ENCODE data around the gene ARL15. TPM values are rescaled to one million over a fixed set of nuclear protein-coding genes. Genes with fewer than 3 reads are reported as not detected.

The ARL15 gene
- total and polyA plus RNA-seq, 2 donors (not counting 3 experiments of a cell fraction or from before 2014, with no cell fraction given), result 11.9 to 24.4 TPM

- Histone ChIP-seq H3K4me3 (replicated peaks in 1 of 3; ENCODE audit: insufficient read depth in 1 of 3, low read depth in 1 of 3, low read length in 3 of 3) (no peak overlapping the region), H3K9me3 (replicated peaks; ENCODE audit: control insufficient read depth, insufficient read depth, low read length) (no peaks in the 10 kb centered on the region), H3K36me3 (ENCODE audit: control insufficient read depth in 2 of 2, extremely low read depth in 1 of 2, insufficient read depth in 2 of 2, low read length in 2 of 2) (no peaks in the 10 kb centered on the region), H3K4me1 (ENCODE audit: control insufficient read depth, extremely low read depth, insufficient read depth, low read length) (no peaks in the 10 kb centered on the region), H3K9ac (replicated peaks; ENCODE audit: extremely low read depth, insufficient read depth, low read length) (no peak overlapping the region), H3K27ac (ENCODE audit: insufficient read depth, low read depth, low read length) (no peak overlapping the region), H2AFZ (ENCODE audit: low read depth, low read length) (no peak overlapping the region), H3K79me2 (ENCODE audit: control insufficient read depth, insufficient read depth, low read length) (no peaks in the 10 kb centered on the region), H3K4me2 (ENCODE audit: insufficient read depth, low read length) (no peak overlapping the region), H3K9me1 (replicated peaks; ENCODE audit: control insufficient read depth, extremely low read depth, insufficient read depth, low read length) (no peaks in the 10 kb centered on the region), H3K27me3 (ENCODE audit: control insufficient read depth in 2 of 2, insufficient read depth in 2 of 2, low read length in 2 of 2) (no peaks in the 10 kb centered on the region), H4K20me1 (replicated peaks; ENCODE audit: control insufficient read depth, extremely low read depth, insufficient read depth, low read length) (no peaks in the 10 kb centered on the region)
- DNase-seq (ENCODE audit: low read depth, low spot score) (no peak), FAIRE-seq (no peak)
- TF ChIP-seq MYC (IDR thresholded peaks at IDR 0.05; ENCODE audit: low read depth, low read length) (no peak), GATA2 (IDR thresholded peaks at IDR 0.05; ENCODE audit: insufficient read depth, insufficient read length, low read depth, low read length) (no peak), EZH2 (IDR thresholded peaks at IDR 0.05; ENCODE audit: borderline replicate concordance, low read depth, low read length, severe bottlenecking) (no peak)
- TF ChIP-seq, protein P1, sequence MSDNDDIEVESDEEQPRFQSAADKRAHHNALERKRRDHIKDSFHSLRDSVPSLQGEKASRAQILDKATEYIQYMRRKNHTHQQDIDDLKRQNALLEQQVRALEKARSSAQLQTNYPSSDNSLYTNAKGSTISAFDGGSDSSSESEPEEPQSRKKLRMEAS (IDR thresholded peaks at IDR 0.05; ENCODE audit: insufficient read depth, insufficient read length), result no peak
- CTCF ChIA-PET, result interaction anchor here (1.0 kb wide), 1 partner anchor 14 kb away, joined by 3 read pairs; no protein-coding TSS in a partner anchor
- POLR2A ChIA-PET, result no interaction called here
- no TSS peak for BruUV-seq (replicated peaks)
- intact Hi-C loops (cut with micrococcal nuclease) (no loop called here), dilution Hi-C loops (cut with MboI; ENCODE audit: extremely low pct_ligation_motif_present, low sequenced_read_pairs) (no loop called here)
Measured at GRCh38 chr5:53882676-53883031, 427.7 kb downstream of the ARL15 start.

DNA sequence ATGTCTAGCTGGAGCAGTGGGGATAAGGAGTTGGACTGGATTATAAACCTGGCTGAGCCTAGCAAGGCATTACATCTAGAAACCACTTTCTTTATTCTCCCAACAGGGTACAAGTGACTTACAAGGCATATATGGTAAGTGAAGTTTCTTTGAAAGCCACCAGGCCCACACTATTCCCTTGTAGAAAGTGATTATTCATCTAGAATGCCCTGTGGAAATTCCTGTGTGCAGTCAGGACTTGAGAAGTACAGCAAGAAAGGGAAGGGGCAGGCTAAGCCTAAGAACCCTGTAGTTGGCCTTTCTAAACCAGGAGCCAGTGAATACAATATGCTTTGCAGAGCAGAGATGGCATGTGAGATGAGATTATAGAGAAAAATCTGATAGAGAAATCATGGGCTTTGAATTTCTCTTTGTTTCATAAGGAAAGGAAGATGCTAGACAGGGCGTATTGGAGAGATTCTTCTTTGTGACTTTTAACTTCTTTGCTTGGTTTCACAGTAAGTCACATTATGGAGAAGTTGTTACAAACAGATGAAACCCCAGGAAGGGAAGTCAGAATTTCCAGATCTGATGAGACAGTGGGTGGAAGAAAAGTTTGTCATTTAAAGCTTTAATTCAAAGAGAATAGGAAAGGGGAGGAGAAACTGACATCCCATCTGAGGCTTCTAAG is 428.2 kb downstream of the ARL15 start:
- CTCF ChIA-PET, result no interaction called here
- no peak for TF ChIP-seq JUN (IDR thresholded peaks at IDR 0.05; ENCODE audit: borderline replicate concordance, insufficient read depth, insufficient read length, low read depth)
- TF ChIP-seq MYC (IDR thresholded peaks at IDR 0.05; ENCODE audit: low read depth, low read length), result no peak
- TF ChIP-seq CTCF (IDR thresholded peaks at IDR 0.05; ENCODE audit: extremely low read depth in 1 of 2, insufficient read depth in 1 of 2, low read depth in 1 of 2, low read length in 2 of 2), result no peak
- TF ChIP-seq, protein P1 (IDR thresholded peaks at IDR 0.05; ENCODE audit: insufficient read depth, insufficient read length), result no peak
- TF ChIP-seq POLR2AphosphoS5 (IDR thresholded peaks at IDR 0.05; ENCODE audit: insufficient read depth, low read depth, low read length), result no peak
- TF ChIP-seq GATA2 (IDR thresholded peaks at IDR 0.05; ENCODE audit: insufficient read depth, insufficient read length, low read depth, low read length), result no peak
- TF ChIP-seq POLR2A (IDR thresholded peaks at IDR 0.05; ENCODE audit: low read depth, low read length), result no peak
- TF ChIP-seq EZH2 (IDR thresholded peaks at IDR 0.05; ENCODE audit: borderline replicate concordance, low read depth, low read length, severe bottlenecking), result no peak
- no peak for TF ChIP-seq FOS (IDR thresholded peaks at IDR 0.05; ENCODE audit: borderline replicate concordance, insufficient read depth, low read length)
- dilution Hi-C loops (cut with MboI; ENCODE audit: extremely low pct_ligation_motif_present, low sequenced_read_pairs), result no loop called here
- FAIRE-seq (no peak), DNase-seq (ENCODE audit: low read depth, low spot score) (no peak)
- Histone ChIP-seq H3K79me2 (ENCODE audit: control insufficient read depth, insufficient read depth, low read length) (no peaks in the 10 kb centered on the region), H3K9ac (replicated peaks; ENCODE audit: extremely low read depth, insufficient read depth, low read length) (no peak overlapping the region), H3K27ac (ENCODE audit: insufficient read depth, low read depth, low read length) (no peak overlapping the region), H3K9me1 (replicated peaks; ENCODE audit: control insufficient read depth, extremely low read depth, insufficient read depth, low read length) (no peaks in the 10 kb centered on the region), H3K36me3 (ENCODE audit: control insufficient read depth in 2 of 2, extremely low read depth in 1 of 2, insufficient read depth in 2 of 2, low read length in 2 of 2) (no peaks in the 10 kb centered on the region), H3K27me3 (ENCODE audit: control insufficient read depth in 2 of 2, insufficient read depth in 2 of 2, low read length in 2 of 2) (no peaks in the 10 kb centered on the region), H3K4me1 (ENCODE audit: control insufficient read depth, extremely low read depth, insufficient read depth, low read length) (no peaks in the 10 kb centered on the region), H2AFZ (ENCODE audit: low read depth, low read length) (no peak overlapping the region), H4K20me1 (replicated peaks; ENCODE audit: control insufficient read depth, extremely low read depth, insufficient read depth, low read length) (no peaks in the 10 kb centered on the region), H3K4me2 (ENCODE audit: insufficient read depth, low read length) (no peak overlapping the region), H3K4me3 (replicated peaks in 1 of 3; ENCODE audit: insufficient read depth in 1 of 3, low read depth in 1 of 3, low read length in 3 of 3) (no peak overlapping the region), H3K9me3 (replicated peaks; ENCODE audit: control insufficient read depth, insufficient read depth, low read length) (no peaks in the 10 kb centered on the region)
- no TSS peak for BruUV-seq (replicated peaks)
- POLR2A ChIA-PET, result no interaction called here
- intact Hi-C loops (cut with micrococcal nuclease), result no loop called here

All from endothelial cell of umbilical vein (primary cell).